Uterus (tissue), 2 donors: Measurements from ENCODE around the gene IRX4.

Experiments used
- POLR2A ChIP-seq, 2 donors: fragments of 450-650 bp; IDR thresholded peaks; one replicate each; pipeline ENCODE4 v1.6.1; 2016; ENCODE audit warnings: antibody characterized with exemption in 2 of 2, mild to moderate bottlenecking in 1 of 2, moderate library complexity in 1 of 2
- TF ChIP-seq, protein P1 (sequence below), 4 experiments: fragments of 200-600 bp in 2 of 4; fragments of 450-650 bp in 2 of 4; sonication (generic) in 2 of 4; IDR thresholded peaks; one replicate each; pipeline ENCODE4 v1.5.1; 2016 to 2019; ENCODE audit warnings: antibody characterized with exemption in 4 of 4, mild to moderate bottlenecking in 2 of 4, moderate library complexity in 1 of 4

DNA sequence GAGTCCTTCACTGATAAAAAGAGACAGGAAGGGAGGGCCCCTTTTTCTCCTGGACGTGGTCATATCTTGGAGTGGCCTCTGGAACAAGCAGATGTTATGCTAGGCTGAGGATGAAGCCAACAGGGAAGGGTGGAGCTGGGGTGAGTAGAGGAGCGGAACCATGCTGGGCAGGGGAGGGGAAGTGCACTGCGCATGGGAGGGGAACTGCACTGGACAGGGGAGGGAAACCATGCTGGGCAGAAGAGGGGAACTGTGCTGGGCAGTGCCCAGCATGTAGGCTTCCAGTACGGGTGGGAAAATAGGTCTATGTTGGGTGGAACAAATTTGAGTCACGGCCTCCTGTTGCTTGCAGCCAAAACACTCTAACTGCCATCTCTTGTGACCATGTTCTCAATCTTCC, 19.3 kb upstream of the IRX4 start:
- TF ChIP-seq, protein P1, sequence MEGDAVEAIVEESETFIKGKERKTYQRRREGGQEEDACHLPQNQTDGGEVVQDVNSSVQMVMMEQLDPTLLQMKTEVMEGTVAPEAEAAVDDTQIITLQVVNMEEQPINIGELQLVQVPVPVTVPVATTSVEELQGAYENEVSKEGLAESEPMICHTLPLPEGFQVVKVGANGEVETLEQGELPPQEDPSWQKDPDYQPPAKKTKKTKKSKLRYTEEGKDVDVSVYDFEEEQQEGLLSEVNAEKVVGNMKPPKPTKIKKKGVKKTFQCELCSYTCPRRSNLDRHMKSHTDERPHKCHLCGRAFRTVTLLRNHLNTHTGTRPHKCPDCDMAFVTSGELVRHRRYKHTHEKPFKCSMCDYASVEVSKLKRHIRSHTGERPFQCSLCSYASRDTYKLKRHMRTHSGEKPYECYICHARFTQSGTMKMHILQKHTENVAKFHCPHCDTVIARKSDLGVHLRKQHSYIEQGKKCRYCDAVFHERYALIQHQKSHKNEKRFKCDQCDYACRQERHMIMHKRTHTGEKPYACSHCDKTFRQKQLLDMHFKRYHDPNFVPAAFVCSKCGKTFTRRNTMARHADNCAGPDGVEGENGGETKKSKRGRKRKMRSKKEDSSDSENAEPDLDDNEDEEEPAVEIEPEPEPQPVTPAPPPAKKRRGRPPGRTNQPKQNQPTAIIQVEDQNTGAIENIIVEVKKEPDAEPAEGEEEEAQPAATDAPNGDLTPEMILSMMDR (IDR thresholded peaks at IDR 0.05), result no peak
- TF ChIP-seq POLR2A (IDR thresholded peaks at IDR 0.05), result no peak
